ENCODE data around the gene RAMP2. TPM values are rescaled to one million over a fixed set of nuclear protein-coding genes. Genes with fewer than 3 reads are reported as not detected.

Gene RAMP2
- total and polyA plus RNA-seq, 2 of the 13 experiments (the other 11 are each of a cell fraction or from before 2014, with no cell fraction given): 1.4 to 5.2 TPM

GRCh38 chr17:42773290-42774035, 12.4 kb downstream of the RAMP2 start, which contains the start of gene VPS25 (continued):
- peak; percentile 96 for TF ChIP-seq THAP9 (CRISPR knock-in tag; IDR thresholded peaks at IDR 0.05; ENCODE audit: borderline replicate concordance)
- TF ChIP-seq CTCF (CRISPR knock-in tag; IDR thresholded peaks at IDR 0.05): peak; percentile 61
- no peak for TF ChIP-seq KAT2B (IDR thresholded peaks at IDR 0.05; ENCODE audit: borderline replicate concordance, low read depth, low read length)
- no peak for TF ChIP-seq ZNF572 (CRISPR knock-in tag; IDR thresholded peaks at IDR 0.05)
- peak; percentile 91 for TF ChIP-seq MXD4 (CRISPR knock-in tag; IDR thresholded peaks at IDR 0.05)
- TF ChIP-seq MED8 (CRISPR knock-in tag; IDR thresholded peaks at IDR 0.05; ENCODE audit: insufficient replicate concordance): peak; percentile 97
- TF ChIP-seq BCL3 (CRISPR knock-in tag; IDR thresholded peaks at IDR 0.05): peak; percentile 90
- no peak for TF ChIP-seq ZNF724P (CRISPR knock-in tag; IDR thresholded peaks at IDR 0.05; ENCODE audit: borderline replicate concordance)
- no peak; the same call in none of the 2 replicates for TF ChIP-seq TGIF2 (CRISPR knock-in tag; IDR thresholded peaks at IDR 0.05)
- no peak for TF ChIP-seq ZNF329 (CRISPR knock-in tag; IDR thresholded peaks at IDR 0.05; ENCODE audit: low read depth)
- TF ChIP-seq ZSCAN25 (CRISPR knock-in tag; IDR thresholded peaks at IDR 0.05): peak; percentile 77; the same call in 1 of the 2 replicates
- TF ChIP-seq HMGXB3 (CRISPR knock-in tag; IDR thresholded peaks at IDR 0.05; ENCODE audit: borderline replicate concordance): peak; percentile 96
